ENCODE results near the gene ZNF311. TPM values are rescaled to one million over a fixed set of nuclear protein-coding genes. Genes with fewer than 3 reads are reported as not detected.

The ZNF311 gene
- total RNA-seq, 1 experiment from 2014 or later, result 0.57 TPM

- peaks cover 3% of the 10 kb centered on the region for H3K23me2 ChIP-seq (ENCODE audit: insufficient read length, low read depth, low read length, poor library complexity, severe bottlenecking)
- H3K27ac ChIP-seq (ENCODE audit: insufficient read length, low read depth, low read length), result no peak overlapping the region
- peaks cover 4% of the 10 kb centered on the region in 2 experiments; a peak in 4 of 5 replicates for H3K9me3 Mint-ChIP-seq
- no peak overlapping the region for H3K9ac ChIP-seq (ENCODE audit: extremely low read depth, insufficient read length, low read length)
- H4K20me1 ChIP-seq (ENCODE audit: control insufficient read depth, insufficient read depth, insufficient read length), result no peaks in the 10 kb centered on the region
- no peak overlapping the region for H4K91ac ChIP-seq (ENCODE audit: insufficient read length, low read depth, low read length)
- H3K56ac ChIP-seq (ENCODE audit: insufficient read length, low read depth, low read length), result no peak overlapping the region
- H3K4me1 Mint-ChIP-seq, result peaks cover 27% of the 10 kb centered on the region in 2 experiments
- H2BK20ac ChIP-seq (ENCODE audit: low read depth, low read length, poor library complexity, severe bottlenecking), result no peak overlapping the region
- no peak for DNase-seq
- no peak overlapping the region for H2AK5ac ChIP-seq (ENCODE audit: insufficient read length, low read length)
- H3K79me2 ChIP-seq (ENCODE audit: insufficient read depth, low read length), result no peaks in the 10 kb centered on the region
- no peak overlapping the region for H3T11ph ChIP-seq (ENCODE audit: low read length)
- H2BK120ac ChIP-seq (ENCODE audit: low read depth, low read length, poor library complexity, severe bottlenecking), result no peak overlapping the region
- no peak overlapping the region for H3K4me3 Mint-ChIP-seq
- TF ChIP-seq CTCF (conservative IDR thresholded peaks at IDR 0.05), result no peak
- H3K4me2 ChIP-seq (ENCODE audit: insufficient read depth, insufficient read length, low read length), result no peak overlapping the region
- no peaks in the 10 kb centered on the region for H3K9me3 ChIP-seq (ENCODE audit: control insufficient read depth, low read depth, low read length)
- H3K18ac ChIP-seq (ENCODE audit: insufficient read length, low read depth, low read length), result no peak overlapping the region
- no CpG with 5 or more reads among the region's 2 CpGs for WGBS (ENCODE audit: extremely low coverage, insufficient read length, low lambda C conversion rate)
- no peak overlapping the region for H2BK15ac ChIP-seq (ENCODE audit: low read depth, low read length)
- no peak overlapping the region for H3K14ac ChIP-seq (ENCODE audit: insufficient read depth, low read length)
- no peaks in the 10 kb centered on the region; the same call in 1 of the 2 replicates for H3K27me3 ChIP-seq (ENCODE audit: insufficient read depth, low read length)
- no peak overlapping the region for H4K5ac ChIP-seq (ENCODE audit: insufficient read length, low read depth, low read length)
- H3K4me1 ChIP-seq (ENCODE audit: insufficient read depth, low read length), result peaks cover 7% of the 10 kb centered on the region; the same call in 1 of the 2 replicates
- H2BK12ac ChIP-seq (ENCODE audit: insufficient read length, low read depth, low read length), result no peak overlapping the region
- H3K79me1 ChIP-seq (ENCODE audit: insufficient read depth, low read depth, low read length, poor library complexity, severe bottlenecking), result no peaks in the 10 kb centered on the region
- H3K27ac Mint-ChIP-seq, result no peak overlapping the region
- peaks cover 0 to 1% (median 0%) of the 10 kb centered on the region in 3 experiments; a peak in 2 of 7 replicates for H3K36me3 Mint-ChIP-seq (ENCODE audit: insufficient read depth in 1 of 3, low read depth in 3 of 3)
- no peak overlapping the region for H2BK5ac ChIP-seq (ENCODE audit: insufficient read length, low read length)
- no peak overlapping the region for H3K4ac ChIP-seq (ENCODE audit: low read depth, low read length)
- no peak overlapping the region for H3K23ac ChIP-seq (ENCODE audit: insufficient read length, low read depth, low read length)
- peaks cover 40% of the 10 kb centered on the region for H3K27me3 Mint-ChIP-seq (ENCODE audit: low read depth)
- H2AFZ ChIP-seq (ENCODE audit: low read length), result no peak overlapping the region
- no peak overlapping the region for H4K8ac ChIP-seq (replicated peaks; ENCODE audit: insufficient read length, low read depth, low read length)
Measured at GRCh38 chr6:28979679-28980078, 25.4 kb downstream of the ZNF311 start.

Measured in H9 (cell line).